Activated T-cell treated with anti-CD3 and anti-CD28 coated beads for 48 hours (primary cell): Measurements from ENCODE around the gene FANCI.
A peak's percentile ranks its signal among the peaks of the same experiment; 100 is the strongest.

ENCODE experiments used
- DNase-seq: peaks from one replicate; pipeline ENCODE4 v3.0.0-alpha.2; 2020; ENCODE audit warnings: low read depth

The FANCI gene

DNA sequence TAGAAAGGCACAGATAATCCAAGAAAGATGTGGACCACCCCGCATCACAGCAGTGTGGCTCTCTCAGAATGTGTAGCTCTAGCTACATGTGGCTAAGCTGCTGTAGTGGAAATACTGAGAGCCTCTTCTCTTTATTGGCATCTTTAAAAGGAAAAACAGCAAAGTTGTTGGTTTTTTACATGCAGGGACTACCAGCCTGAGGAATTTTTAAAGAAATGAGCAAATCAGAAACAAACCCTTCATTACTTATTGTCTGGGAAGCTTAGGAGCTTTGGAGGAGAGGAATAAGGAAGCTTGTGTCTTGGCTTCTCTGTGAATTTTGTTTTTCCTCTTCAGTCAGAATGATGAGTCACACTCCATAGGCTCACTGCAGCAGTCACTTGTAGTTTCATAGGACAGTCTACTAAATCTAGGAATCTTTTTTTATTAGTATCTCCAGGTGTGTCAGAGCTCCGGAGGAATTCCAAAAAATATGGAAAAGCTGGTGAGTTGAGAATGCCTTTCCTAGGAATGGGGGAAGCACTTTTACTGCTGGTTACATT lies 63.3 kb downstream of the FANCI start:
- DNase-seq: no peak

- DNase-seq: no peak
Observed at GRCh38 chr15:89307791-89308190, 64.0 kb downstream of the FANCI start.

DNA sequence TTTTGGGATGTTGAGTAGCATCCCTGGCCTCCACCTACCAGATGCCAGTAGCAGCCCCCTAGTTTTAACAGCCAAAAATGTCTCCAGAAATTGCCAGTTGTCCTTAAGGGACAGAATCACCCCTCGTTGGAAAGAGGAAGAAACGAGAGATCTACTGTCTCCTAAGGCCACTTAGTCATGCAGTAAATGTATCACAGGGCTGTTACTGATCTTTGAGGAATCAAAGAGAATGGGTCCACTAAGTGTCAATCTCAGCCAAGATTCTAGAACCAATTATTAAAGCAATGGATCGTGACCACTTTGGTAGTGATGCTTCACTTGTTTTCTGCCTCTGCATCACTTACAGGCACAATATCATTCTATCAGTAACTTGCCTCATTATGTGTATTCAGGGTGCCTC lies 64.5 kb downstream of the FANCI start:
- DNase-seq: no peak

GRCh38 chr15:89309993-89310392 lies 66.2 kb downstream of the FANCI start:
- no peak for DNase-seq

DNA sequence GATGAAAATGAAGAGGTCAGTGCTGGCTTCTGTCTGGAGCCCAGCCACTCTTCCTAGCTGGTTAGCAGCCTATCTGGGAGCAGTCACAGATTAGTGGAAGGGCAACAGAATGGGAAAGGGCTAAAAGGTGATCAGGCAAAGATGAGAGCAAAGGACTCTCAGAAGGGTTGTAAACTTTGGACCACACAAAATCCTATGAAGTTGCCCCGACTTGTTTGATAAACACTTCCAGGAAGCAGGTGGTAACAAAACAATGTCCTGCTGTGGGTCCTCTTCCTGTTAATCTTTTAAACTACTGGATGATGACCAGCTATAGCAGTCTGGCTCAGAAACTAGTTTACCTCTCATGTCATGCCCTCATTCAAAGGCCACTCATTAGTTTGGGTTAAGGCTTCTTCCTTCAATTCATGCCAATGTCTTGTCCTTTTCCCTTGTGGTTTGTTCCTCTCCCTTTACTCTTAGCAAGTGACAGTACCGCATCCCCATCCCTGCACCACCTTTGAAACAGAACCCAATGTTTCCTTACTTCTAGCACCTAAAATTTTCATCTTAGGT lies 71.7 kb downstream of the FANCI start:
- no peak for DNase-seq

DNA sequence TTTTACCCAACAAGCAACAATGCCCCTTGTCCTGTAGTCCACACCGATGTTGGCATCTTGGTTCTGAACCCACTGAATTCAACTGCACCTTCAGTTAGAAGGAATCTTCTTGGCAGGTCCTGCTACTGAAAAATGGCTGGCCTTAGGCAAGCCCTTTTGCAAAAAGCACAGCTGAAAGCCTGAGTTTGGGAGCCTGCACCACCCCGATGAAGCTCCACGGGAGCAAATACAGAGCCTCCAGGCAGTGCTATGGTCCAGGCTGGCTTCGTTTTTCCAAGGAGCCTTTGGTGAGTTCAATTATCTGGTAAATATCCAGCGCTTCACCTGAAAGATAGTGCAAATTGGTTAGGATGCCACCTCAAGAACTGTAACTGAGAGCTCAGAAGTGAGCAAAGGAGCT lies 72.7 kb downstream of the FANCI start:
- no peak for DNase-seq

GRCh38 chr15:89317186-89317720 lies 73.5 kb downstream of the FANCI start:
- DNase-seq: no peak

DNA sequence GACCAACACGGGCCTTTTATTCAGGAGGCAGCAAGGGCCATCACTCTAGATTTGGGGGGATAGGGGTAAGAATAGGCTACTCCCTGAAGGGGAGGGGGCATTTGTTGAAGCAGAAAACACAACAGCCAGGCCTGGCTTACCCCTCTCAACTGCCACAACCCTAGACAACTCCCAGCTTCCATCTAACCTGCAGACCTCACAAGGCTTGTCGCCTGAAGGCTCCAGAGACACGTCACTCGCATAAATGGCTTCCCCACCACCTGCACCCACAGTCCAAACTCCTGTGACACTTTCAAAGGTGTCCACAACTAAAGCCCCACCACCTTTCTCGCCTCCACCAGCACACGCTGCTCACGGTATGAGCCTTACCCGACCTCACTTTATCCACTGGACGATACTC lies 75.9 kb downstream of the FANCI start:
- no peak for DNase-seq

- no peak for DNase-seq
Observed at GRCh38 chr15:89320200-89320599, 76.4 kb downstream of the FANCI start.

DNA sequence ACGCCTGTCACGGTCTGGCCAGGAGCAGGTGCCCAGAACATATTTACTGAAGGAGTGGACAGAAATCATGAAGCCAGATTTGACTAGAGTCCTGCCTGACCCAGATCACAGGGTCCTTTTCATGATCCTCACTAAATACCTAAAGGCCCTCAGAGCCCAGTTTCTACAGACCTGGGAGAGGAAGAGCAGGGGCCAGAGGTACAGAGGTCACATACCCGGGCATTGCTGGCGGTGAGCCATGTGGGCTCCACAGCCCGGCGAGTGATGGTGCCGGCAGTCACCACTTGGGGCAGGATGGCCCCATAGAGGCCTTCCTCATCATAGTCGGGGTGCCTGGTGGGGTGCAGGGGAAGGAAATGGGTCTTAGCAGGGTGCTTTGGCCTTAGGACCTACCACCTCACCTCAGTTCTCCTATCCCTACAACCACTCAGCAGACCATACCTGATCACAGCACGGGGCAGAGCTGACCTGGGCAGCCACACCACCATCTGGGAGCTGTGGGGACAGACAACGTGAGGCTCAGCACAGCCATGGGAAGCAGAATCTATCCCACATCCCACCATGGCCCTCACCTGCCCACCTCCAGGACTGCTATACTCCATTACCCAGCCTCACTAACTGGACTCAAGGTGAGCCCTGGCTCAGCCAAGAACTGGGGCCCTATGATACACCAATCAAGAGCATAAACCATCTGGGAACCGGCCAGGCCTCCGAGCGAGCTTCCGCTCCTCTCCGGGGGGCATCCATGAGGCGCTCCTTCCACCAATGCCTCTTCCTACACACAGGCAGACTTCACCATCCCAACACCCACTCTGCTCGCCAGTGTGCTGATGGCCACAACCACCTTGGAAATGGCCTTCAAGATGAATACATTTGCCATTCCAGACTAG lies 78.0 kb downstream of the FANCI start:
- DNase-seq: no peak

DNA sequence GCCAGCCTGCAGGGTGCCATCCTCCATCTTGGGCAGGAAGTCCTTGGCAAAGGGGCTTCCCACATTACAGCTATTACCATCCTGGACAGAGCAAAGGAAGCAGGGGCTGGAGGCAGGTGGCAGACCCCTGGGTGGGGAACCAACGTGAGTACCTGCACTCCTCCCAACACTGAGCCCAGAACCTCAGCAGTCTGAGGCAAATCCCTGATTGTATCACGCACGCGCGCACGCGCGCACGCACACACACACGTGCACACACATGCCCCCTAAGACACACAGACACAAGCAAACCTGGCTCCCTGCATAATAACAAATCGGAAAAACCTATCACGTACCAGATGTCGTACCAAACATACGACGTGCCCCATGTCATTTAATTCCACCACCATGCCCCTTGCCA lies 79.0 kb downstream of the FANCI start:
- DNase-seq: no peak

- DNase-seq: no peak
Observed at GRCh38 chr15:89323825-89324224, 80.0 kb downstream of the FANCI start.

- no peak for DNase-seq
Observed at GRCh38 chr15:89325039-89325803, 81.4 kb downstream of the FANCI start.

DNA sequence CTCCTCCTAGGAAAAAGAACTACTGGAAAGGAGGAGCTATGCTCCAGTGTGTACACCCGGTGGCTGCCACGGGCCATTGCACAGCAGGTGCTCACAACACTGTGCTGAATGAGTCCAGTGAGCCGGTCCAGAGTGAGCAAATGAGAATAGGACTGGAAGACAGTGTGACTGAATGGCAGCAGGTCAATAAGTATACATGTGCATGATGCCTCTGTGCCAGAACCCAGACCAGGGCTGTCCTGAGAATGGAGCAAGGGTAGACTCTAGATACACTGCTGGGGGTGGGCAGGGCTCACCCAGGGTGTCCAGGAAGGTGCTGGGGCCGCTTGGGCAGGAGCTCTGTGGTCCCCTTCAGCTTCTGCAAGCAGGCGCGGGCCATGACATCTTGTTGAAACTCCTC lies 82.5 kb downstream of the FANCI start:
- DNase-seq: no peak

- no peak for DNase-seq
Observed at GRCh38 chr15:89327113-89327512, 83.3 kb downstream of the FANCI start.

DNA sequence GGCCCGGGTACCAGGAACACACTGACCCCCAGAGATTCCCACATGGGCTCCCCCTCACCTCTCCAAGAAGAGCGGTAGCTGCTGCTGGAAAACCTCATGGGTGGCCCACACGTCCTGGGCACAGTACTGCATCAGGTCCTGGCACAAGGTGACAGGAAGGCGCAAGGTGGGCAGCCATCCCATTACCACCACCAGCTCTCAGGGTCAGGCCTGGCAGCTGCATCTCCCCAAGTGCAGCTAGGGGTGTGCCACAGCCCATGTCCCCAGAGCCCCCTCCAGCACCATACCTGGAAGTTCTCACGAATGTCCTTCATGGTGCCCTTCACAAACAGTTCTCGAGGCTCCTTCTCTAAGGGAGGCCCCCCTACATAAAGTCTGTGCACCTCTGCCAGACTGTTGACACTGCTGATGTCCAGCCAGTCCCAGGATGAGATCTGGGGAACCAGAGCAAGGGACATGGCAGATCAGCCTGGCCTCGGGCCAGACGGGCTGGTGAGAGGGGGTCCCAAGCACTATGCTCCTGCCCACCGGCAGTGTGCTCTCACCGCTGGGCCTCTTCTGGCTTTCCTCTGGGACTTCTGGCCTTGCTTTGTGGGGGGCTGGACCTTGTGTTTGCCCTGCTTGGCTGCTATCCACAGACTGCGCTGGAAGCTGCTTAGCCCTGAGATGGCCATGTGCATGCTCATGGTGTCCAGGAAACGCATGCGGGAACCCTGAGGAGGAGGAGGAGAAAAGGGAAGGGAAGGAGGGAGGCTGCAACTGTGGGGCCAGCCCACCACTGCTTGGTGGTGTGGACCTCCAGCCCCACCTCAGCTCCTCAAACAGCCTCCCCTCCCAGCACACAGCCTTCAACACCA lies 84.8 kb downstream of the FANCI start:
- DNase-seq: no peak

DNA sequence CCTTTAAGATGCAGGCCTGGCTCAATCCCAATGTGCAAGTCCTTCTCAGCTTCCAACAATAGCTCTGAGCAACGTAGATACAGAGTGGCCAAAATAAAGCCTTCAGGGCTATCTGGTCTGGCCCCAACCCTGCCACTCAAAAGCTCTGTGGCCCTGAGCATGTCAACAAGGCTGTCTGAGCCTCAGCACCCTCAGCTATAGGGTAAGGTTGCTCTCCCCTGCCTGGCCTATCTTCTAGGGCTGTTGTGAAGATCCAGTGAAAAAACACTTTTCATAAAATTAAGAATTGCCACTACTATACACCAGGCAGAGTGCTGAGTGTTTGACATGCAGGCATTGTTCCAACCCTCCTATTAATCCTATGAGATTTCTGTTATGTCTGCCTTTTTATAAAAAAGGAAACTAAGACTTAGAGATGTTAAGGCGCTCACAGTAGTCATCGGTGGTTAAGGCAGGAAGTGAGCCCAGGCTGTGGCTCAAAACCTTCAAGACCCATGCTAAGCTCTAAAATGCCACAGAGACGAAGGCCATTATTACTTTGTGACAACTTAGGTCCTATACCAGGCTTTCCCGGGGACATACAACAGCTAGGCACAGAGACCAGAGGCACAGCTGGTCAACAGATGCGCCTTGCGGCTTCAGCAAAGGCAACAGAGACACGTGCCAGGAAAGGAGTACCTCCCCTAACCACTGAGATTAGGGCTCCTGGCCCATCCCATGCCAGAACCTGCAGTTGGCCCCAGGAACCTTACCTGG lies 85.7 kb downstream of the FANCI start:
- peak; percentile 18 for DNase-seq

- DNase-seq: no peak
Observed at GRCh38 chr15:89330119-89330518, 86.3 kb downstream of the FANCI start.

DNA sequence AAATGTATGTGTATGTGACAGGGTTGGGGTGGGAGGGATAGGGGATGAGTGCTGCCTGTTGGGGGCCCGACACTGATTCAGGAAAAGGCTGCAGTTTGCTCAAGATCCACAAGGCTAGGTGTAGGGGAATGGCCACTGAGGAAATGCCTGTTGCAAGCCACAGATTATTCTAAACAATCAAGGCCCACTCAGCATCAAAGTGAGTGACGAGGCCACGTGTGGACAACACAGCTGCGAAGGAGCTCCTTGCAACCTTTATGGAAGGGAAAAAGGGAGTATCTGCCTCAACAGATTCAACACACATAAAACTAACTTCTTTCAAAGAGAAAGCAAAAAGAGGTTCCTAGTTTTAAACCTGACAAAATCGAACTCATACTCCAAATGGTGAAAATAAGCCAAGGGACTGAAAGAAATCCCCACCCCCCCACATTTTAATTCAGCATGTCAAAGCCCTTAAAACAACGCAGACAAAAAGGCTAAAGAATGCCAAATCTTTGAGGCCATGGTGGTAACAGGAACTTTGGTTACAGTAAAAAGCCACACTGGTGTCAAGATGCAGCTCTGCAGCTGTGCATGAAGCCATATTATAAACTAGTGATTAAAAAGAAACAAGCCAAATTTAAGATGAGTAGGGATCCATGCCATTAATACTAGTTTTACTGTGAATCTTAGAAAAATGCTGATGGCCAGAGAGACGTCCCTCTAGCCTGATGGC lies 87.3 kb downstream of the FANCI start:
- no peak for DNase-seq

DNA sequence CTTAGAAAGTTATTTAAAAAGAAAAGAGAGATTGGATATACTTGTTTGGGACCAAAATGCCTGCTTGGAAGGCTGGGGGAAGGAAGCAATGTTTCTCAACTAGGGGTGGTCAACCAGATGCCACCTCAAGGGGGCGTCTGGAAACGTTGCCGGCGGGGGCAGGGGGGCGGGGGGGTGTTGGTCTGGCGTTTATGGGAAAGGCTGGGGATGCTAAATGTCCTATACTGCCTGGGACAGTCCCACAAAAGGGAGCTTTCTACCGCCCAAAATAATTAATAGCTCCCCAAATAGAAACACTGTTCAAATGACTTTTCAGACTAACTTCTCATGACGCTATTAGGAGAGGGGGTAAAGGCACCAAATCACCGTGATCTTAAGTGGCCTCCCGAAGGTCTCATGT lies 88.7 kb downstream of the FANCI start:
- no peak for DNase-seq
